Endodermal cell (in vitro differentiated cells): ENCODE data around the gene MORN4. TPM values are rescaled to one million over a fixed set of nuclear protein-coding genes. Genes with fewer than 3 reads are reported as not detected.
A peak's percentile ranks its signal among the peaks of the same experiment; 100 is the strongest.

ENCODE experiments used
- DNase-seq: peaks from one replicate; pipeline ENCODE4 v3.0.0-alpha.2; 2017
- H3K27ac ChIP-seq: 2 replicates; pipeline ENCODE4 v1.5.1; 2013; ENCODE audit warnings: mild to moderate bottlenecking, low read depth, low read length, moderate library complexity
- H3K27me3 ChIP-seq: 2 replicates; pipeline ENCODE4 v1.6.1; 2013; ENCODE audit warnings: mild to moderate bottlenecking, low read length, moderate library complexity; ENCODE audit not compliant: insufficient read depth, control insufficient read depth, poor library complexity, severe bottlenecking
- H3K36me3 ChIP-seq: 2 replicates; pipeline ENCODE4 v1.7.0; 2013; ENCODE audit warnings: mild to moderate bottlenecking, low read length, moderate library complexity; ENCODE audit not compliant: control insufficient read depth, insufficient read depth
- H3K4me1 ChIP-seq: one replicate; pipeline ENCODE4 v1.7.0; 2013; ENCODE audit warnings: low read length; ENCODE audit not compliant: control insufficient read depth, insufficient read depth
- H3K4me3 ChIP-seq: 2 replicates; pipeline ENCODE4 v1.5.1; 2013; ENCODE audit warnings: mild to moderate bottlenecking, low read length, moderate library complexity
- H3K9ac ChIP-seq: 2 replicates; pipeline ENCODE4 v1.6.1; 2013; ENCODE audit warnings: mild to moderate bottlenecking, low read length, moderate library complexity; ENCODE audit not compliant: poor library complexity, severe bottlenecking; ENCODE audit errors: extremely low read depth
- H3K9me3 ChIP-seq: 2 replicates; pipeline ENCODE4 v1.6.1; 2013; ENCODE audit warnings: mild to moderate bottlenecking, low read length, moderate library complexity; ENCODE audit not compliant: control insufficient read depth
- H3K27ac Mint-ChIP-seq: 2 replicates; pipeline ENCODE4 v1.8.0; 2020; ENCODE audit warnings: mixed read lengths
- H3K27me3 Mint-ChIP-seq: 2 replicates; pipeline ENCODE4 v1.8.0; 2021; ENCODE audit warnings: mild to moderate bottlenecking, mixed read lengths; ENCODE audit not compliant: insufficient read depth
- H3K36me3 Mint-ChIP-seq: 2 replicates; pipeline ENCODE4 v1.8.0; 2020; ENCODE audit warnings: low read depth, mixed read lengths
- H3K4me1 Mint-ChIP-seq: 2 replicates; pipeline ENCODE4 v1.8.0; 2020; ENCODE audit warnings: mixed read lengths
- H3K4me3 Mint-ChIP-seq: 2 replicates; pipeline ENCODE4 v1.8.0; 2020; ENCODE audit warnings: mild to moderate bottlenecking, moderate library complexity, mixed read lengths
- H3K9me3 Mint-ChIP-seq: 2 replicates; pipeline ENCODE4 v1.8.0; 2020; ENCODE audit warnings: mild to moderate bottlenecking, mixed read lengths
- WGBS, 2 experiments: methylation state at CpG; one replicate each; pipeline versions ENCODE4 v1.1.5 to v1.1.7; 2013; ENCODE audit warnings: missing lambda C conversion rate in 2 of 2, mixed read lengths in 1 of 2; ENCODE audit not compliant: insufficient coverage in 1 of 2, insufficient read length in 1 of 2; 5-methylcytosine and 5-hydroxymethylcytosine counted together
- total RNA-seq, 2 donors: library from RNA; stranded (reverse); fragmentation: NEBNext Ultra II Directional in 1 of 2; extraction: Animal tissue kit (Norgen Biotek cat#: 25700) in 1 of 2; gene quantifications; 2 replicates in 1 of 2; 3 replicates in 1 of 2; pipeline ENCODE4 v1.2.1, GENCODE V29; 2021
- TF ChIP-seq, protein P1 (sequence below): fragments of 200-600 bp; sonication (generic); conservative IDR thresholded peaks from 2 replicates; pipeline ENCODE4 v1.5.0; 2021; ENCODE audit warnings: antibody characterized with exemption, mild to moderate bottlenecking

MORN4 gene
- total RNA-seq, 2 donors from 2014 or later, result 19.0 to 21.3 TPM

DNA sequence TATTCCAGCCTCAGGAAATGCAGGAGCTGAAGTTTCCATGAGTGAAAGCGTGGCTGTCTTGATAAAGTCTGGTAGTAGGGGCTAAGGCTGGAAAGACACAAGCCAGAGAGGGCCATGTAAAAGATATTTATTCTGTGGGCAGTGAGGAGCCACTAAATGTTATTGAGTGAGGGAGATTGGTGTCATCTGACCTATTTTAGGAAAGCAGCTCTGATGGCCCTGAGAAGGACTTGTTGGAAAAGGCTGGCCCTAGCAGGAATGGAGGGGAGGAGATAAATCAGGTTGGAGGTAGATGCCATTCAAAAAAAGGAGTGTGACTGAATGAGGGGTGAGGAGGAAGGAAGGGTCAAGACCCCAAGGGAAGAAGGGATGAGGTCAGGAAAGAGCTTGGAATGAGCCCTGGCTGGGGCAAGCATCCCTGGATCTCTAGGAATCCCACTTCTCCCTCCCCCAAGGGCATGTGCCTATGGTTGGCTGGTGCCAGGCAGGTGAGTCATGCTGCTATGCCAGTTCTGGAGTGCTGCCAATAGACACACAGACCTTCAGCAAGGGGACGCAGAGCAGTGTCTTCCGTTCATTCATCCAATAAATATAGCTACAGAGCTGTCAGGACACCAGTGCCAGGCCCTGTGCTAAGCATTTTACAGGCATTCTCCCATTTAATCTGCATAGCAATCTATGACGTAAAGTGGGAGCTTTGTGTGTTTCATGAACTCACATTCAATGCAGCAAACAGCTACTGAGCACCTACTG lies 58.8 kb downstream of the MORN4 start:
- H3K27me3 ChIP-seq, result no peaks in the 10 kb centered on the region
- peaks cover 3% of the 10 kb centered on the region for H3K36me3 ChIP-seq
- peak; percentile 66 for DNase-seq
- no peaks in the 10 kb centered on the region for H3K9me3 ChIP-seq
- H3K4me1 Mint-ChIP-seq, result no peaks in the 10 kb centered on the region
- no peaks in the 10 kb centered on the region for H3K9me3 Mint-ChIP-seq
- H3K36me3 Mint-ChIP-seq, result peaks cover 2% of the 10 kb centered on the region
- no peak overlapping the region for H3K4me3 ChIP-seq
- H3K4me1 ChIP-seq, result no peaks in the 10 kb centered on the region
- peak overlapping the region; percentile 35 for H3K27ac Mint-ChIP-seq
- H3K4me3 Mint-ChIP-seq, result no peak overlapping the region
- no peaks in the 10 kb centered on the region for H3K27me3 Mint-ChIP-seq
- TF ChIP-seq, protein P1, sequence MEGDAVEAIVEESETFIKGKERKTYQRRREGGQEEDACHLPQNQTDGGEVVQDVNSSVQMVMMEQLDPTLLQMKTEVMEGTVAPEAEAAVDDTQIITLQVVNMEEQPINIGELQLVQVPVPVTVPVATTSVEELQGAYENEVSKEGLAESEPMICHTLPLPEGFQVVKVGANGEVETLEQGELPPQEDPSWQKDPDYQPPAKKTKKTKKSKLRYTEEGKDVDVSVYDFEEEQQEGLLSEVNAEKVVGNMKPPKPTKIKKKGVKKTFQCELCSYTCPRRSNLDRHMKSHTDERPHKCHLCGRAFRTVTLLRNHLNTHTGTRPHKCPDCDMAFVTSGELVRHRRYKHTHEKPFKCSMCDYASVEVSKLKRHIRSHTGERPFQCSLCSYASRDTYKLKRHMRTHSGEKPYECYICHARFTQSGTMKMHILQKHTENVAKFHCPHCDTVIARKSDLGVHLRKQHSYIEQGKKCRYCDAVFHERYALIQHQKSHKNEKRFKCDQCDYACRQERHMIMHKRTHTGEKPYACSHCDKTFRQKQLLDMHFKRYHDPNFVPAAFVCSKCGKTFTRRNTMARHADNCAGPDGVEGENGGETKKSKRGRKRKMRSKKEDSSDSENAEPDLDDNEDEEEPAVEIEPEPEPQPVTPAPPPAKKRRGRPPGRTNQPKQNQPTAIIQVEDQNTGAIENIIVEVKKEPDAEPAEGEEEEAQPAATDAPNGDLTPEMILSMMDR, result no peak
- WGBS, 2 experiments, result 88 to 97% methylated on average over 4 of the region's 4 CpGs
- no peak overlapping the region for H3K27ac ChIP-seq
- no peak overlapping the region for H3K9ac ChIP-seq

GRCh38 chr10:97573672-97574071 lies 59.6 kb downstream of the MORN4 start:
- Histone ChIP-seq H3K9me3 (no peaks in the 10 kb centered on the region), H3K4me1 (no peaks in the 10 kb centered on the region), H3K27ac (no peak overlapping the region), H3K27me3 (no peaks in the 10 kb centered on the region), H3K36me3 (peaks cover 8% of the 10 kb centered on the region), H3K9ac (no peak overlapping the region), H3K4me3 (no peak overlapping the region)
- Mint-ChIP-seq H3K27ac (no peak overlapping the region), H3K36me3 (peaks cover 4% of the 10 kb centered on the region), H3K27me3 (no peaks in the 10 kb centered on the region), H3K9me3 (no peaks in the 10 kb centered on the region), H3K4me1 (no peaks in the 10 kb centered on the region), H3K4me3 (no peak overlapping the region)
- TF ChIP-seq, protein P1, result no peak
- WGBS, 2 experiments, result 70 to 73% methylated on average over 2 of the region's 2 CpGs
- no peak for DNase-seq

DNA sequence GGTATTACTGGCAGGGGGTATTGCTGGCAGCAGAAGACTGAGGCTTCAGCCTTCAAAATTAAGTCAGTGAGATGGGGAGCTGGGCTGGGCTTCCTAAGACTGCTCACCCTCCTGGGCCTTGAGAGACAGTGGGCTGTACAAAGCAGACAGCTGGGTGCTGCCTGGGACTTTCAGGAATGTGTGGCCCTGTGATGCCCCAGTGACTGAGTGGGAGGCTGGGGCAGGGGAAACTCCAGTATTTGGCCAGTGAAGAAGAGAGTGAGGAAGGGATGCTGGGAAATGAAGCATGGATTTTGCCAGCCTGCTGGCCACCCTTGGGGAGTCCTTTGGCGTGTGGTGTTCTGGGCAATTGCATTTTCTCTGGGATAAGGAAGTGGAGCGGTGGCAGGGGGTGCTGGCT lies 60.3 kb downstream of the MORN4 start:
- H3K27me3 ChIP-seq, result no peaks in the 10 kb centered on the region
- Mint-ChIP-seq H3K4me1 (no peaks in the 10 kb centered on the region), H3K27ac (no peak overlapping the region), H3K36me3 (peaks cover 6% of the 10 kb centered on the region), H3K9me3 (no peaks in the 10 kb centered on the region), H3K4me3 (no peak overlapping the region), H3K27me3 (no peaks in the 10 kb centered on the region)
- no peaks in the 10 kb centered on the region for H3K4me1 ChIP-seq
- no peak overlapping the region for H3K9ac ChIP-seq
- TF ChIP-seq, protein P1, result no peak
- peaks cover 8% of the 10 kb centered on the region for H3K36me3 ChIP-seq
- H3K27ac ChIP-seq, result no peak overlapping the region
- 80 to 95% methylated on average over 1 to 2 of the region's 2 CpGs for WGBS, 2 experiments
- no peaks in the 10 kb centered on the region for H3K9me3 ChIP-seq
- DNase-seq, result no peak
- H3K4me3 ChIP-seq, result no peak overlapping the region
